ENCODE results near the gene IL16. TPM values are rescaled to one million over a fixed set of nuclear protein-coding genes. Genes with fewer than 3 reads are reported as not detected.

IL16 gene
- total and polyA plus RNA-seq, 9 of the 15 experiments (the other 6 are each of a cell fraction or from before 2014, with no cell fraction given), result 1.4 to 18.8 (median 10.6) TPM

DNA sequence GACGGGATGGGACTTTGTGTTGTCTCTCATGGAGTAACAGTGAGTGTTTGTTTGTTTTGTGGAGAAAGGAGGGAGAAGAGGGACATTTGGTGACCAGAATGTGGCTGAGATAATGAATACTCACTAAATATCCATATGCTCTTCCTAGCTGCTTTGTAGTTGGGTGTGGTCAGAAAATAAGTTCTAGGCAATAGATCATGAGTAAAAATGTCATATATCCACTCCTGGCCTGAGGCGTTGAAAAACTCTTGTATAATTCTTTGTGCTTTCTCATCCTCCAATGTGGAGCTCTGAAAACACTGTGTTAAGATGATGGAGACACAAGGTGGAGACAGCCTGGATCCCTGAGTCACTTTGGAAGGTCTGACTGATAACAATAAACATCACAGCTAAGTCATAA, 28.0 kb upstream of the IL16 start:
- WGBS (ENCODE audit: insufficient coverage, low coverage, missing lambda C conversion rate), result 22% methylated on average over 2 of the region's 2 CpGs
- Histone ChIP-seq H3K27me3 (ENCODE audit: control insufficient read depth in 2 of 2, insufficient read depth in 2 of 2, low read length in 2 of 2) (no peaks in the 10 kb centered on the region), H3K36me3 (ENCODE audit: control insufficient read depth, insufficient read depth, low read length) (peaks cover 7% of the 10 kb centered on the region; the same call in 2 of the 3 replicates), H3K9me1 (ENCODE audit: control insufficient read depth, insufficient read depth, low read length) (no peaks in the 10 kb centered on the region), H3K79me2 (ENCODE audit: control insufficient read depth, insufficient read depth, low read length) (no peaks in the 10 kb centered on the region), H3K4me1 (replicated peaks in 1 of 2; ENCODE audit: control insufficient read depth in 2 of 2, insufficient read depth in 2 of 2, low read length in 2 of 2) (peaks cover 27 to 51% of the 10 kb centered on the region in 2 experiments), H2AFZ (ENCODE audit: low read depth, low read length) (peak overlapping the region; percentile 64), H3K27ac (ENCODE audit: extremely low read depth, low read depth, low read length) (peak overlapping the region; percentile 81), H4K20me1 (replicated peaks; ENCODE audit: control insufficient read depth, insufficient read depth, low read length) (no peaks in the 10 kb centered on the region), H3K4me3 (no peak overlapping the region), H3K9me3 (replicated peaks; ENCODE audit: control insufficient read depth, insufficient read depth, low read depth, low read length) (no peaks in the 10 kb centered on the region), H3K4me2 (ENCODE audit: insufficient read depth, low read length) (peak overlapping the region; percentile 33), H3K9ac (ENCODE audit: insufficient read depth in 1 of 2, low read depth in 2 of 2, low read length in 2 of 2) (0 out of 4 replicates have a peak overlapping the region, but pooled peaks of 1 of the 2 experiments have one; percentile 18)
- CTCF ChIA-PET (ENCODE audit: low intra/inter-chr PET ratio), result no interaction called here
- in situ Hi-C loops (cut with MboI), result no loop called here
- BruUV-seq (replicated peaks), result no TSS peak
- intact Hi-C loops (cut with micrococcal nuclease), result no loop called here
- ATAC-seq (no peak), FAIRE-seq (no peak), DNase-seq (ENCODE audit: extremely low read depth in 1 of 4, low spot score in 3 of 4) (peak in 1 of 4 experiments; percentile 29)
- POLR2A ChIA-PET, result interaction anchor here (0.6 to 3.1 kb wide), 4 partner anchors 8 to 20 kb away, joined by 3 to 10 read pairs (median 4); no protein-coding TSS in a partner anchor
- peak; percentile 35; the same call in 1 of the 2 replicates for TF ChIP-seq ZNF407 (IDR thresholded peaks at IDR 0.05; ENCODE audit: low read depth)
- peak; percentile 74 for TF ChIP-seq MEIS2 (IDR thresholded peaks at IDR 0.05; ENCODE audit: partially characterized antibody)
